H9 (cell line): ENCODE results near the gene TNRC6A. TPM values are rescaled to one million over a fixed set of nuclear protein-coding genes. Genes with fewer than 3 reads are reported as not detected.
"Not testable (repeated sequence)": the region's sequence is repeated elsewhere in the genome, so short reads cannot be mapped to it uniquely, and the experiment has no call there.

Experiments
- DNase-seq: peaks from one replicate; pipeline ENCODE4 v3.0.0-alpha.2; 2017
- H2AFZ ChIP-seq: one replicate; pipeline ENCODE4 v1.6.1; 2013; ENCODE audit warnings: mild to moderate bottlenecking, low read length, control low read depth, moderate library complexity
- H2AK5ac ChIP-seq: 2 replicates; pipeline ENCODE4 v1.6.1; 2013; ENCODE audit warnings: low read length, control low read depth, mixed read lengths; ENCODE audit not compliant: insufficient read length
- H2BK120ac ChIP-seq: one replicate; pipeline ENCODE4 v1.6.1; 2013; ENCODE audit warnings: low read depth, mild to moderate bottlenecking, low read length, control low read depth, inconsistent platforms; ENCODE audit not compliant: poor library complexity, severe bottlenecking
- H2BK12ac ChIP-seq: 2 replicates; pipeline ENCODE4 v1.6.1; 2013; ENCODE audit warnings: low read length, control low read depth, mixed read lengths, low read depth; ENCODE audit not compliant: insufficient read length
- H2BK15ac ChIP-seq: 2 replicates; pipeline ENCODE4 v1.6.1; 2013; ENCODE audit warnings: low read depth, low read length, control low read depth
- H2BK20ac ChIP-seq: one replicate; pipeline ENCODE4 v1.6.1; 2013; ENCODE audit warnings: low read depth, mild to moderate bottlenecking, low read length, control low read depth, inconsistent platforms; ENCODE audit not compliant: poor library complexity, severe bottlenecking
- H2BK5ac ChIP-seq: 2 replicates; pipeline ENCODE4 v1.6.1; 2013; ENCODE audit warnings: low read length, control low read depth, mixed read lengths; ENCODE audit not compliant: insufficient read length
- H3K14ac ChIP-seq: 2 replicates; pipeline ENCODE4 v1.6.1; 2013; ENCODE audit warnings: low read length, control low read depth; ENCODE audit not compliant: insufficient read depth
- H3K18ac ChIP-seq: 2 replicates; pipeline ENCODE4 v1.6.1; 2013; ENCODE audit warnings: low read depth, mild to moderate bottlenecking, mixed read lengths, low read length, control low read depth; ENCODE audit not compliant: insufficient read length
- H3K23ac ChIP-seq: 2 replicates; pipeline ENCODE4 v1.6.1; 2013; ENCODE audit warnings: low read length, control low read depth, mixed read lengths, low read depth; ENCODE audit not compliant: insufficient read length
- H3K23me2 ChIP-seq: 2 replicates; pipeline ENCODE4 v1.6.1; 2013; ENCODE audit warnings: low read depth, mild to moderate bottlenecking, mixed read lengths, low read length, control low read depth; ENCODE audit not compliant: insufficient read length, poor library complexity, severe bottlenecking
- H3K27ac ChIP-seq: 2 replicates; pipeline ENCODE4 v1.5.1; 2013; ENCODE audit warnings: low read length, control low read depth, mixed read lengths, low read depth; ENCODE audit not compliant: insufficient read length
- H3K27me3 ChIP-seq: 2 replicates; pipeline ENCODE4 v1.6.1; 2013; ENCODE audit warnings: low read length, control low read depth, inconsistent platforms; ENCODE audit not compliant: insufficient read depth
- H3K4ac ChIP-seq: 2 replicates; pipeline ENCODE4 v1.6.1; 2013; ENCODE audit warnings: low read depth, mild to moderate bottlenecking, control low read depth, inconsistent platforms, low read length, moderate library complexity
- H3K4me1 ChIP-seq: 2 replicates; pipeline ENCODE4 v1.6.1; 2013; ENCODE audit warnings: low read length, control low read depth, inconsistent platforms; ENCODE audit not compliant: insufficient read depth
- H3K4me2 ChIP-seq: 2 replicates; pipeline ENCODE4 v1.6.1; 2013; ENCODE audit warnings: low read length, control low read depth, mixed read lengths; ENCODE audit not compliant: insufficient read length, insufficient read depth
- H3K56ac ChIP-seq: 2 replicates; pipeline ENCODE4 v1.6.1; 2013; ENCODE audit warnings: low read depth, mild to moderate bottlenecking, mixed read lengths, low read length, control low read depth; ENCODE audit not compliant: insufficient read length
- H3K79me1 ChIP-seq: 2 replicates; pipeline ENCODE4 v1.6.1; 2013; ENCODE audit warnings: low read depth, mild to moderate bottlenecking, moderate library complexity, low read length, control low read depth, inconsistent platforms; ENCODE audit not compliant: insufficient read depth, poor library complexity, severe bottlenecking
- H3K79me2 ChIP-seq: 2 replicates; pipeline ENCODE4 v1.6.1; 2013; ENCODE audit warnings: low read length, control low read depth, inconsistent platforms; ENCODE audit not compliant: insufficient read depth
- H3K9ac ChIP-seq: 2 replicates; pipeline ENCODE4 v1.6.1; 2013; ENCODE audit warnings: low read length, control low read depth, mixed read lengths; ENCODE audit not compliant: insufficient read length; ENCODE audit errors: extremely low read depth
- H3K9me3 ChIP-seq: one replicate; pipeline ENCODE4 v1.6.1; 2013; ENCODE audit warnings: low read depth, low read length, inconsistent platforms; ENCODE audit not compliant: control insufficient read depth
- H3T11ph ChIP-seq: one replicate; pipeline ENCODE4 v1.6.1; 2013; ENCODE audit warnings: mild to moderate bottlenecking, low read length, control low read depth, inconsistent platforms
- H4K20me1 ChIP-seq: one replicate; pipeline ENCODE4 v1.6.1; 2013; ENCODE audit not compliant: control insufficient read depth, insufficient read length, insufficient read depth
- H4K5ac ChIP-seq: 2 replicates; pipeline ENCODE4 v1.6.1; 2013; ENCODE audit warnings: low read depth, mild to moderate bottlenecking, mixed read lengths, low read length, control low read depth; ENCODE audit not compliant: insufficient read length
- H4K8ac ChIP-seq: replicated peaks from 2 replicates; pipeline ENCODE4 v1.6.1; 2013; ENCODE audit warnings: low read length, control low read depth, mixed read lengths, low read depth; ENCODE audit not compliant: insufficient read length
- H4K91ac ChIP-seq: 2 replicates; pipeline ENCODE4 v1.6.1; 2013; ENCODE audit warnings: low read depth, mild to moderate bottlenecking, moderate library complexity, mixed read lengths, low read length, control low read depth; ENCODE audit not compliant: insufficient read length
- H3K27ac Mint-ChIP-seq, 3 experiments: 2 replicates in 2 of 3; 3 replicates in 1 of 3; pipeline ENCODE4 v1.8.0; 2020 to 2021; ENCODE audit warnings: mixed read lengths in 3 of 3, mild to moderate bottlenecking in 1 of 3, moderate library complexity in 1 of 3
- H3K27me3 Mint-ChIP-seq: 2 replicates; pipeline ENCODE4 v1.8.0; 2021; ENCODE audit warnings: low read depth, mild to moderate bottlenecking, moderate library complexity, mixed read lengths
- H3K36me3 Mint-ChIP-seq, 3 experiments: 2 replicates in 2 of 3; 3 replicates in 1 of 3; pipeline ENCODE4 v1.8.0; 2020 to 2021; ENCODE audit warnings: low read depth in 3 of 3, mixed read lengths in 3 of 3; ENCODE audit not compliant: insufficient read depth in 1 of 3
- H3K4me1 Mint-ChIP-seq, 2 experiments: 2 replicates each; pipeline ENCODE4 v1.8.0; 2020; ENCODE audit warnings: mixed read lengths in 2 of 2
- H3K4me3 Mint-ChIP-seq, 2 experiments: 2 replicates in 1 of 2; 3 replicates in 1 of 2; pipeline ENCODE4 v1.8.0; 2020 to 2021; ENCODE audit warnings: mild to moderate bottlenecking in 2 of 2, mixed read lengths in 2 of 2, moderate library complexity in 1 of 2
- H3K9me3 Mint-ChIP-seq, 2 experiments: 2 replicates in 1 of 2; 3 replicates in 1 of 2; pipeline ENCODE4 v1.8.0; 2020; ENCODE audit warnings: mild to moderate bottlenecking in 2 of 2, mixed read lengths in 2 of 2, moderate library complexity in 1 of 2
- WGBS: extraction: QIAGEN DNeasy Blood & Tissue Kit; methylation state at CpG from one replicate; pipeline ENCODE4 v1.1.7; 2013; ENCODE audit warnings: missing lambda C conversion rate, low lambda C conversion rate, mixed read lengths; ENCODE audit not compliant: insufficient read length; ENCODE audit errors: extremely low coverage; 5-methylcytosine and 5-hydroxymethylcytosine counted together
- total RNA-seq: library from RNA; stranded (reverse); gene quantifications from 2 replicates; pipeline ENCODE4 v1.2.1, GENCODE V29; 2021
- TF ChIP-seq, protein P1 (sequence below): fragments of 200-600 bp; sonication (generic); conservative IDR thresholded peaks from 3 replicates; pipeline ENCODE4 v1.8.0; 2021; ENCODE audit warnings: antibody characterized with exemption, mild to moderate bottlenecking

TNRC6A gene
- total RNA-seq, 1 experiment from 2014 or later: 114 TPM

DNA sequence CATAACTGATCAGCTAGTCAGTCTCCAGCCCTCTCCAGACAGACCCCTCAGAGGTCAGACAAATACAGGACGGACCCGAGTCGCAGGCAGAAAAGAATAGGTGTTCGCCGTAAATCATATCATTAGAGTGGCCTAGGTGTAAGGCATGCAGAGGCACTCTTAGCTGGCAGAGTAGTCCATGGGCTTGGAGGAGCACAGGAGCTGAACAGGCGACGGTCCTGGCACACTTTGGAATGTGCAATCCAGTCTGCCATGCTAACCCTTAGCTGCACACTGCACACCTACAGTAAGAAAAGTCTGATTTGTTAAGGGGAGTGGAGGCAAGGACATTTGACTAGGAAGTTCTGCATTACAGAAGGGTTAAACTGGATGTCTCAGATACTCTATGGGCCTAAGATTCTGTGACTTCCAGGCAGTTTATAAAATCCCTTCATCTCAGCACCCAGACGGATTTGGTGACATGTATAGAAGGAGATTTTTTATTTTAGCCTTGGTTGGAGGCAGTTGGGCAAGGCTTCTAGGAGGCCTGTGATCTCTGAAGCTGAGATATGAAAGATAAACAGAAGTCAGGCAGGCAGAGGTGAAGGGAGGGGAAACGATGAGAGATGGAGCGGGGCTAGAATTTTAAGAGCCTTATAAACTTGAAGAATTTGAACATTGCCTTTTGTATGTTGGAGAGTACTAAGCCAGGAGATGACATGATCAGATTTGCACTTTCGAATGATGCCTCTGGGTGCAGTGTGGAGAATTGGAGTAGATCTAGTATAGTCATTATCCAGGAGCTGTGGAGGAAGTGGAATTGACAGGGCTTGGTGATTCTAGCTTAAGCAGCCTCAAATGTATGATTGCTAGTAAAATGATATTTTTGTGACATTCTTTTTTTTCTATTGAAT, 81.7 kb downstream of the TNRC6A start:
- no peak overlapping the region for H3K27ac ChIP-seq
- no peaks in the 10 kb centered on the region for H3K79me1 ChIP-seq
- H3T11ph ChIP-seq: no peak overlapping the region
- no peak overlapping the region for H3K23ac ChIP-seq
- H3K27me3 Mint-ChIP-seq: no peaks in the 10 kb centered on the region
- no peaks in the 10 kb centered on the region for H3K4me1 Mint-ChIP-seq
- WGBS: no CpG with 5 or more reads among the region's 11 CpGs
- H4K91ac ChIP-seq: no peak overlapping the region
- no peaks in the 10 kb centered on the region for H3K23me2 ChIP-seq
- no peak overlapping the region for H4K8ac ChIP-seq
- H2BK5ac ChIP-seq: no peak overlapping the region
- no peak overlapping the region for H2BK15ac ChIP-seq
- no peaks in the 10 kb centered on the region for H3K9me3 Mint-ChIP-seq
- H4K5ac ChIP-seq: no peak overlapping the region
- no peaks in the 10 kb centered on the region for H3K9me3 ChIP-seq
- no peak overlapping the region for H3K4ac ChIP-seq
- no peaks in the 10 kb centered on the region for H3K79me2 ChIP-seq
- H3K56ac ChIP-seq: no peak overlapping the region
- H3K4me2 ChIP-seq: no peak overlapping the region
- H3K18ac ChIP-seq: no peak overlapping the region
- H2BK20ac ChIP-seq: no peak overlapping the region
- H3K36me3 Mint-ChIP-seq: peaks cover 50 to 95% (median 89%) of the 10 kb centered on the region in 3 experiments; a peak in 6 of 7 replicates
- H4K20me1 ChIP-seq: no peaks in the 10 kb centered on the region
- no peaks in the 10 kb centered on the region for H3K27me3 ChIP-seq
- no peak overlapping the region for H2AK5ac ChIP-seq
- no peak for DNase-seq
- TF ChIP-seq, protein P1, sequence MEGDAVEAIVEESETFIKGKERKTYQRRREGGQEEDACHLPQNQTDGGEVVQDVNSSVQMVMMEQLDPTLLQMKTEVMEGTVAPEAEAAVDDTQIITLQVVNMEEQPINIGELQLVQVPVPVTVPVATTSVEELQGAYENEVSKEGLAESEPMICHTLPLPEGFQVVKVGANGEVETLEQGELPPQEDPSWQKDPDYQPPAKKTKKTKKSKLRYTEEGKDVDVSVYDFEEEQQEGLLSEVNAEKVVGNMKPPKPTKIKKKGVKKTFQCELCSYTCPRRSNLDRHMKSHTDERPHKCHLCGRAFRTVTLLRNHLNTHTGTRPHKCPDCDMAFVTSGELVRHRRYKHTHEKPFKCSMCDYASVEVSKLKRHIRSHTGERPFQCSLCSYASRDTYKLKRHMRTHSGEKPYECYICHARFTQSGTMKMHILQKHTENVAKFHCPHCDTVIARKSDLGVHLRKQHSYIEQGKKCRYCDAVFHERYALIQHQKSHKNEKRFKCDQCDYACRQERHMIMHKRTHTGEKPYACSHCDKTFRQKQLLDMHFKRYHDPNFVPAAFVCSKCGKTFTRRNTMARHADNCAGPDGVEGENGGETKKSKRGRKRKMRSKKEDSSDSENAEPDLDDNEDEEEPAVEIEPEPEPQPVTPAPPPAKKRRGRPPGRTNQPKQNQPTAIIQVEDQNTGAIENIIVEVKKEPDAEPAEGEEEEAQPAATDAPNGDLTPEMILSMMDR: no peak
- no peak overlapping the region for H2BK12ac ChIP-seq
- no peak overlapping the region for H2AFZ ChIP-seq
- no peak overlapping the region for H3K4me3 Mint-ChIP-seq
- H2BK120ac ChIP-seq: no peak overlapping the region
- H3K27ac Mint-ChIP-seq: no peak overlapping the region; a peak in 1 of 7 replicates
- no peaks in the 10 kb centered on the region for H3K4me1 ChIP-seq
- no peak overlapping the region for H3K9ac ChIP-seq
- no peak overlapping the region for H3K14ac ChIP-seq

- not testable (repeated sequence) for H2BK5ac ChIP-seq, H3T11ph ChIP-seq, H3K18ac ChIP-seq, H3K27me3 ChIP-seq, H3K9me3 Mint-ChIP-seq, H3K56ac ChIP-seq, H3K23ac ChIP-seq, H3K27ac ChIP-seq, H4K91ac ChIP-seq, H4K20me1 ChIP-seq, DNase-seq, H2BK15ac ChIP-seq, H2BK20ac ChIP-seq, H3K4me1 ChIP-seq, H2BK120ac ChIP-seq, H3K4ac ChIP-seq, H3K14ac ChIP-seq, H3K9me3 ChIP-seq, H4K5ac ChIP-seq, H3K27ac Mint-ChIP-seq, H3K9ac ChIP-seq, H2AFZ ChIP-seq, H3K23me2 ChIP-seq, H2BK12ac ChIP-seq, H3K4me3 Mint-ChIP-seq, H3K4me2 ChIP-seq, H3K27me3 Mint-ChIP-seq, H3K4me1 Mint-ChIP-seq, H3K79me1 ChIP-seq, H3K79me2 ChIP-seq, H4K8ac ChIP-seq, H2AK5ac ChIP-seq
- H3K36me3 Mint-ChIP-seq: peaks cover 41 to 89% (median 86%) of the 10 kb centered on the region in 3 experiments; a peak in 6 of 7 replicates
- WGBS: no CpG with 5 or more reads among the region's 6 CpGs
Measured at GRCh38 chr16:24812813-24813212, 83.4 kb downstream of the TNRC6A start.
